Astrocyte (in vitro differentiated cells and primary cell): ENCODE results near the gene CCNH. TPM values are rescaled to one million over a fixed set of nuclear protein-coding genes. Genes with fewer than 3 reads are reported as not detected.

Experiments used
- DNase-seq: peaks from one replicate; pipeline ENCODE4 v3.0.0-alpha.2; 2010; ENCODE audit warnings: low read depth
- FAIRE-seq: peaks from 2 replicates; lab custom pipeline; 2011; peaks lifted over from hg19 to GRCh38; lab: Jason Lieb, UNC
- H2AFZ ChIP-seq: 2 replicates; pipeline ENCODE4 v1.6.0; 2012; ENCODE audit warnings: low read depth, low read length, inconsistent platforms
- H3K27ac ChIP-seq: 2 replicates; pipeline ENCODE4 v1.5.1; 2011; ENCODE audit warnings: low read depth, low read length, inconsistent platforms
- H3K27me3 ChIP-seq: 2 replicates; pipeline ENCODE4 v1.6.0; 2011; ENCODE audit warnings: low read length, inconsistent platforms; ENCODE audit not compliant: insufficient read depth
- H3K36me3 ChIP-seq: 2 replicates; pipeline ENCODE4 v1.5.1; 2011; ENCODE audit warnings: low read length, inconsistent platforms; ENCODE audit not compliant: insufficient read depth
- H3K4me1 ChIP-seq: 2 replicates; pipeline ENCODE4 v1.5.1; 2011; ENCODE audit warnings: low read length, inconsistent platforms; ENCODE audit not compliant: insufficient read depth
- H3K4me2 ChIP-seq: 2 replicates; pipeline ENCODE4 v1.6.0; 2012; ENCODE audit warnings: low read length, inconsistent platforms
- H3K4me3 ChIP-seq: 2 replicates; pipeline ENCODE4 v1.5.1; 2011; ENCODE audit warnings: low read depth, mild to moderate bottlenecking, low read length, inconsistent platforms; ENCODE audit not compliant: insufficient read depth
- H3K79me2 ChIP-seq: 2 replicates; pipeline ENCODE4 v1.6.0; 2012; ENCODE audit warnings: mild to moderate bottlenecking, low read length, inconsistent platforms; ENCODE audit not compliant: insufficient read depth
- H3K9ac ChIP-seq: 2 replicates; pipeline ENCODE4 v1.6.0; 2012; ENCODE audit warnings: mild to moderate bottlenecking, low read length, inconsistent platforms
- H3K9me3 ChIP-seq: 2 replicates; pipeline ENCODE4 v1.5.1; 2012; ENCODE audit warnings: low read depth, mild to moderate bottlenecking, low read length, inconsistent platforms; ENCODE audit not compliant: insufficient read depth
- H4K20me1 ChIP-seq: 2 replicates; pipeline ENCODE4 v1.6.0; 2012; ENCODE audit warnings: low read length, inconsistent platforms; ENCODE audit not compliant: insufficient read depth
- H3K27ac Mint-ChIP-seq: one replicate; pipeline ENCODE4 v1.8.0; 2021; ENCODE audit warnings: mild to moderate bottlenecking, mixed read lengths; ENCODE audit not compliant: unreplicated experiment
- H3K27me3 Mint-ChIP-seq: one replicate; pipeline ENCODE4 v1.8.0; 2021; ENCODE audit warnings: low read depth, mixed read lengths; ENCODE audit not compliant: unreplicated experiment
- H3K36me3 Mint-ChIP-seq: one replicate; pipeline ENCODE4 v1.8.0; 2021; ENCODE audit warnings: low read depth, mixed read lengths; ENCODE audit not compliant: unreplicated experiment
- H3K4me1 Mint-ChIP-seq: one replicate; pipeline ENCODE4 v1.8.0; 2021; ENCODE audit warnings: low read depth, mixed read lengths; ENCODE audit not compliant: unreplicated experiment
- H3K4me3 Mint-ChIP-seq: one replicate; pipeline ENCODE4 v1.8.0; 2021; ENCODE audit warnings: mild to moderate bottlenecking, moderate library complexity, mixed read lengths; ENCODE audit not compliant: unreplicated experiment
- H3K9me3 Mint-ChIP-seq: one replicate; pipeline ENCODE4 v1.8.0; 2021; ENCODE audit warnings: mild to moderate bottlenecking, mixed read lengths; ENCODE audit not compliant: unreplicated experiment
- CTCF ChIP-seq: IDR thresholded peaks from 2 replicates; pipeline ENCODE4 v1.5.1; 2011; ENCODE audit warnings: low read depth, mild to moderate bottlenecking, inconsistent platforms, low read length, moderate library complexity; ENCODE audit not compliant: insufficient read depth
- EZH2 ChIP-seq: IDR thresholded peaks from 2 replicates; pipeline ENCODE4 v1.6.1; 2012; ENCODE audit warnings: mild to moderate bottlenecking, low read length, inconsistent platforms; ENCODE audit not compliant: insufficient read depth
- total RNA-seq: library from RNA; stranded (reverse); gene quantifications from 2 replicates; pipeline ENCODE4 v1.2.1, GENCODE V29; 2021

CCNH gene
- total RNA-seq, 1 donor from 2014 or later: 30.5 TPM

- H3K4me2 ChIP-seq: no peak overlapping the region
- no peak overlapping the region for H2AFZ ChIP-seq
- H3K27me3 ChIP-seq: no peaks in the 10 kb centered on the region
- Mint-ChIP-seq H3K4me1 (no peaks in the 10 kb centered on the region), H3K4me3 (no peak overlapping the region), H3K27me3 (no peaks in the 10 kb centered on the region), H3K36me3 (no peaks in the 10 kb centered on the region), H3K27ac (no peak overlapping the region), H3K9me3 (no peaks in the 10 kb centered on the region)
- FAIRE-seq (no peak), DNase-seq (no peak)
- no peaks in the 10 kb centered on the region for H3K4me1 ChIP-seq
- H3K36me3 ChIP-seq: no peaks in the 10 kb centered on the region
- no peaks in the 10 kb centered on the region for H3K79me2 ChIP-seq
- H4K20me1 ChIP-seq: no peaks in the 10 kb centered on the region
- H3K9me3 ChIP-seq: no peaks in the 10 kb centered on the region
- no peak overlapping the region for H3K4me3 ChIP-seq
- TF ChIP-seq EZH2: no peak
- no peak for TF ChIP-seq CTCF
- no peak overlapping the region for H3K27ac ChIP-seq
- H3K9ac ChIP-seq: no peak overlapping the region
Measured at GRCh38 chr5:87433945-87434344, 21.2 kb upstream of the CCNH start.

DNA sequence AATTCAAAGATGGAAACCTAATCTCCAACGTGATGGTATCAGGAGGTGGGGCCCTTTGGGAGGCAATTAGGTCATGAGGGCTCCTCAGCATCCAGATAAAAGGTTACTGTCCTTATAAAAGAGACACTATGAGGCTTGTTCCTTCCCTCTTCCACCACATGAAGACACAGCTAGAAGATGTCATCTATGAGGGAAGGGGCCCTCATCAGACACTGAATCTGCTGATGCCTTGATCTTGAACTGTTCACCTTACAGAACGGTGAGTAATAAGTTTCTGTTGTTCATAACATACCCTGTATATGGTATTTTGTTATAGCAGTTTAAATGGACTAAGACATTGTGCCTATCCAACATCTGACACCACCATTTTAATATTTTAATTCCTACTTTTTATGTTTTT lies 19.7 kb upstream of the CCNH start:
- no peaks in the 10 kb centered on the region for H3K27me3 ChIP-seq
- H4K20me1 ChIP-seq: no peaks in the 10 kb centered on the region
- TF ChIP-seq EZH2 (no peak), CTCF (no peak)
- H2AFZ ChIP-seq: no peak overlapping the region
- no peaks in the 10 kb centered on the region for H3K36me3 Mint-ChIP-seq
- FAIRE-seq (no peak), DNase-seq (no peak)
- H3K27ac Mint-ChIP-seq: no peak overlapping the region
- no peaks in the 10 kb centered on the region for H3K9me3 Mint-ChIP-seq
- no peak overlapping the region for H3K9ac ChIP-seq
- H3K4me1 ChIP-seq: no peaks in the 10 kb centered on the region
- H3K4me3 Mint-ChIP-seq: no peak overlapping the region
- H3K4me2 ChIP-seq: no peak overlapping the region
- no peak overlapping the region for H3K4me3 ChIP-seq
- H3K27ac ChIP-seq: no peak overlapping the region
- no peaks in the 10 kb centered on the region for H3K4me1 Mint-ChIP-seq
- no peaks in the 10 kb centered on the region for H3K79me2 ChIP-seq
- H3K9me3 ChIP-seq: no peaks in the 10 kb centered on the region
- H3K27me3 Mint-ChIP-seq: no peaks in the 10 kb centered on the region
- no peaks in the 10 kb centered on the region for H3K36me3 ChIP-seq

GRCh38 chr5:87430863-87431457 lies 18.2 kb upstream of the CCNH start:
- no peaks in the 10 kb centered on the region for H3K27me3 Mint-ChIP-seq
- H3K9me3 Mint-ChIP-seq: no peaks in the 10 kb centered on the region
- H3K27me3 ChIP-seq: no peaks in the 10 kb centered on the region
- H3K36me3 Mint-ChIP-seq: no peaks in the 10 kb centered on the region
- DNase-seq (no peak), FAIRE-seq (no peak)
- no peaks in the 10 kb centered on the region for H3K9me3 ChIP-seq
- no peak overlapping the region for H2AFZ ChIP-seq
- H3K27ac Mint-ChIP-seq: no peak overlapping the region
- no peak overlapping the region for H3K4me3 ChIP-seq
- no peaks in the 10 kb centered on the region for H3K36me3 ChIP-seq
- H3K79me2 ChIP-seq: no peaks in the 10 kb centered on the region
- no peak overlapping the region for H3K27ac ChIP-seq
- no peak overlapping the region for H3K4me3 Mint-ChIP-seq
- no peaks in the 10 kb centered on the region for H3K4me1 ChIP-seq
- H3K9ac ChIP-seq: no peak overlapping the region
- no peaks in the 10 kb centered on the region for H4K20me1 ChIP-seq
- TF ChIP-seq CTCF (no peak), EZH2 (no peak)
- H3K4me2 ChIP-seq: no peak overlapping the region
- H3K4me1 Mint-ChIP-seq: no peaks in the 10 kb centered on the region
